ENCODE data around the gene FAM151B.
"Not testable (repeated sequence)": the region's sequence is repeated elsewhere in the genome, so short reads cannot be mapped to it uniquely, and the experiment has no call there.

Gene FAM151B

GRCh38 chr5:80504833-80505232 is 16.9 kb downstream of the FAM151B start:
- DNase-seq = no peak

GRCh38 chr5:80507663-80508062 is 19.8 kb downstream of the FAM151B start:
- DNase-seq = no peak

DNA sequence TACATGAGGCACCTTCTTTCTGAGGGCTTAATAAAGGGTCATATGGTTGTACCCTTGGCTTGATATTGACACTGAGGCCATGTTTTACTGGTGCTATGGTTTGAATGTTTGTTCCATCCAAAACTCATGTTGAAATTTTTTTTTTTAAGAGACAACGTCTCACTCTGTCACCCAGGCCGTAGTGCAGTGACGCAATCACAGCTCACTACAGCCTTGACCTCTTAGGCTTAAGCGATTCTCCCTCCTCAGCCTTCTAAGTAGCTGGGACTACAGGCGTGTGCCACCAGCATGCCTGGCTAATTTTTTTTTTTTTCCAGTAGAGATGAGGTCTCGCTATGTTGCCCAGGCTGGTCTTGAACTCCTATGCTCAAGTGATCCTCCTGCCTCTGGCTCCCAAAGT is 20.9 kb downstream of the FAM151B start:
- no peak for DNase-seq

DNA sequence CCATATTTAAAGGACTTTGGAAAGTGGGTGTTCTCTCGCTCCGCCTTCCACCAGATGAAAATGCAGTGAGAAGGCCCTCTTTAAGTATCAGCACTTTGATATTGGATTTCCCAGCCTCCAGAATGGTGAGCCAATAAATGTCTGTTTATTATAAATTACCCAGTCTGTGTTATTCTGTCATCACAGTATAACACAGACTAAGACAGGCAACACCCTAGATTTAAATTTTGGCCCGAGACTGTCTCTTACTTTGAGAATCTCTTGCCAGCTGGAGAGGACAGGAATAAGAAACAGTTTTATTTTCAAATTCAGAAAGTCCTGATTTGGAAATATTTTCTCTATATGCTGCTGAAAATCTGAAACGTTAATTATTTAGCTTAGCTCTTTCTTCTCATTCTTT is 21.5 kb downstream of the FAM151B start:
- DNase-seq = no peak

DNA sequence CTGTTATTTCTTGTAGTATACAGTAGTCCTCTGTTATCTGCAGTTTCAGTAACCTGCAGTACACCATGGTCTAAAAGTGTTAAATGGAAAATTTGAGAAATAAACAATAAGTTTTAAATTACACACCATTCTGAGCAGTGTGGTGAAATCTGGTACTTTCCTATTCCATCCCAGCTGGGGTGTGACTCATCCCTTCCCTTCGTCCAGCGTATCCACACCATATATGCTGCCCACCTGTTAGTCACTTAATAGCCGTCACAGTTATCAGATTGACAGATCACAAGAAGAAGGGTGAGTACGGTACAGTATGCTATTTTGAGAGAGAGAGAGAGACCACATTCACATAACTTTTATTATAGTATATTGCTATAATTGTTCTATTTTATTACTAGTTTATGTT is 28.9 kb downstream of the FAM151B start:
- DNase-seq = no peak

DNA sequence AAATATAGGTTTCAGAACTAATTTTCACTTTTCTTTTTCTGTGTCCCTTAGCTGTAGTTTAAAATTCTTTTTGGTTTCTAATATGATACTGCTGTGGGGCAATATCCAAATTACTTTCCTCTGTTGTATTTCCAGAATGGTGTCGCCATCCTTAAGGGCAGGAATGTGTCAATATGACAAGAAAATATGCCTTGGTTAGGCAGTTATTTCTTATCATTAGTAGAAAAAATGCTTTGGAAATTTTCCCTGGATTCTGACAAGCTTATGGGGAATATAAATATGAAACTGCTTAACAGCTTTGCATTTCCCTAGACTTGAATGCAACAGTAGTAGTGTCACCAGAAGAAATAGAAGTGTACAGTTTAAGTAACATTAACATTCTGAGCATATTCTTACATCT is 52.8 kb downstream of the FAM151B start:
- no peak for DNase-seq

- no peak for DNase-seq
These were observed 53.5 kb downstream of the FAM151B start for GRCh38 chr5:80541392-80541791.

DNA sequence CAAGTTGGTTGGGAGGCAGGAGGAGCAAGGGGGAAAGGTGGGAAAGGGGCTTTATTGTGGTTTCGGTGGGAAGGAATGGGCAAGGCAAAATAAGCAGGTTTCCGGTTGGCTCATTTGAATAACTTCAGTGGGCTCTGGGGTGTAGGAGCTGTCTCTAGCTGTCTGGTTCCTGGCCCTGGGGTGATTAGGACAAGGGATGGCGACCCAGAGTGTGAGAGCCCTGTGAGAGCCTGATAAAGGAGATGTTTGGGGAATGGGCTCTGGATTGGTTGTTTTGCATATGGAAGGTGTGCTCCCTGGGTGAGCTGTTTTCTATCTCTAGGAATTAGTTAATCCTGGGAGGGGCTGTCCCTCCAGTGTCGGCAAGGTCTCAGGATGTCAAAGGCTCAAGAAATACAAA is 66.7 kb downstream of the FAM151B start:
- no peak for DNase-seq

DNA sequence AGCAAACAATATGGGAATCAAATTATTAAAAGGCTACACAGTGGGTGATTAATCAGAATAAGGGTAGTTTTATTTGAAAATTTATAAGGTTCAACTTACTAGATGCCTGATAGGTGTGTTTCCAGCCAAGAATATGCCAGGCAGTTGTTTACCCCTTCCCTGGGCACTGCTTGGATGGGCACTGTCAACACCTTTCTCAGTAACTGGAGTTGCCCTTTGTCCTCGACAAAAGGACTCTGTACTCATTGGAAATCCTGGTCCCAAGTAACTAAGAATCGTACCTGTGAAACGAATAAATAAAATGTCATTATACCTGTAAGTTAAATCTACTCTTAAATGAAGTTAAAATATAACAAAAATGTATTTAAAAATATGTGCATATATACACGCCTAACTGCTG is 67.2 kb downstream of the FAM151B start:
- DNase-seq = no peak

DNA sequence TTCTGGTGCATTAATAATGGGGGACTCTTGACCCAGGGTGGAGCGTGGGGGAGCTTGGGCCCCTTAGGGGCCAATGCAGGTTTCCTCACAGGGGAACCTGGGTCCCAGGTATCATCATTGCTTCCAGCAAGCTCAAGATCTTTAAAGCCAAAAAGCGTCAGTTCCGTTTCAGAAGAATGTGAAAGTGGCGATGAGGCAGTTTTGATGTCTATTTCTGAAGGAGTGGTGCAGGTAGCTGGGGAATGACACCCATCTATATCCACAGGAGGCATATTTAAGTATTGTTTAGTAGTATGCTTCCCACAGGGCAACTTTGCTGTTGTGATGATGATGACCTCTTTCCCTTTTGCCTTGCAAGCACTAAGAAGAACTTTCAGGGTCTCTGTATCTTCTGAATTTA is 71.3 kb downstream of the FAM151B start:
- no peak for DNase-seq

DNA sequence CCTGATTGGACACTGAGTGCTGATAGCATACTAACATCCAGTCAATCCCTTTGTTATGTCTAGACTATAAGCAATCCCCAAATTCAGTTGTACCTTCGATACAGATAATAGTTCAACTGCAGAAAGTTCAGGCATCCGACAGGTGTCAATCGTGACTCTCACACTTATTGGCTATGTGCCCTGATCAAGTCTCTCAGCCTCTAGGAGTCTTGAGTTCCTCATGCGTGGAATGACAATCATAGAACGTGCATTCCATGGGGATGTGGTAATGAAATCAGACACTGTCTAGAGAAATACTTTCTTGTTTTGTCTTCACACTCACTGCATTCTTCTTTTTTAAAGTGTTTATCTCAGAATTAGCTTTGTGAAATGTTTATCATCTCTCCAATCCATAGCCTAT is 77.4 kb downstream of the FAM151B start:
- DNase-seq = no peak

DNA sequence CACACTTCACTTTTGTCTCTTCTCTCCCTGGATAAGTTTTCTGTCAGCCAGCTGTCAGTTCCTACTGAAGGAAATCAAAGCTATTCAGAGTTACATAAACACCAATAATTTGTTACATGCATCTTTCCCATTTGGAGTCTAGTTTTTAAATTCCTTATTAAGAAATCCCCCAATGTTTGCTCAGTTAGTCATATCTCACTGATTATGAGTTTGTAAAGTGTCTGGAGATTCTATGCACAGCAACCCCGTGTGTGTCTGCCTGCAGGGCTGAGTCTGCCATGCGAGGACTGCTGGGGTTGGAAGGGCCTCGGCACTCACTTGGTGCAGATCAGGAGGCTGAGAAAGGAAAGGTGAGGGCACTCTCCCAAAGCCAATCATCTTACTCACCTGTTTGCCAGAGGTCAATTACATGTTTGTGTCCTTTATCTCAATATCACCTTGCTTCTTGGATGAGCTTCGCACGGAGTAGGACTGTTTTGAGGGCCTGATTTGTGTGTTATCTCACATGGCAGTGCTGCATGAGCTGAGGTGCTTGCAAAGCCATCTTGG is 78.9 kb downstream of the FAM151B start:
- DNase-seq = no peak

GRCh38 chr5:80568251-80568650 is 80.4 kb downstream of the FAM151B start:
- no peak for DNase-seq

DNA sequence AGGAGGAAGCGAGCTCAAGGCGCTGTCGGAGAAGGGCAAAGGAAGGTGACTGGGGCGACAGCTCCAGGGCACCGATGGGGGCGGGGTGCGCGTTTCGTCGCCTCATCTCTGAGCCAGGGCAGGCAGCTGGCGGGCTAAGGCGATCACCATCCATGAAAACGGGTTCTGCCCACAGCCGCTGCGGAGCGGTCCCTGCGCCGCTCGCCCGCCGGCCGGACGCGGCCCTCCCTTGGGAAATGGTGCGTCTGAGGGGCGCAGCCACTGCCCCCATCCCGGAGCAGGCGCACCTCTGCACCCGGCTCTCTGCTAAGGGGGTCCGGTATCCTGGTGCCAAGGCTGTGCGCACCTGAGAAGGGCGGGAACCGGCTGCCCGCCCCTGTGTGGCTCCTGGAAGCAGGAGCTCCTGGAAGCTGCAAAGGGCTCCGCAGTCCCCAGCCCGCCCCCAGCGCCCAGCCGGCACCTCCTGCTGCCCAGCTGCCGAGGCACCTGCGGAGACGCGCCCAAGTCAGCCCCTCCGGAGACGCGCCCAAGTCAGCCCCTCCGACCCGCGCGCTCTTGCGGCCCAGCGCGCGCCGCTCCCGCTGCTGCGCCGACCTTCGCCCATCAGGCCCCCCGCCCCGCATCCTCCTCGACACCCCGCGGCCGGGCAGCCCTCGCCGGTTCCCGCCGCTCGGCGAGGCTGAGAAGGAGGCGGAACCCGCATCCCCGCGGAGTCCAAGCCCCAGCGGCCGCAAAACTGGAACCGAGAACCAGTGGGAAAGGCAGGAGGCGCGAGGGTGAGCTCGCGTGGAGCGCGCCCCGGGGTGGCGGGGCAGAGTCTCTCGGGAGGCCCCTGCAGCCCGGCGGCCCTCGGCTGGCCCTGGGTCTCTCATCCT is 81.4 kb downstream of the FAM151B start:
- DNase-seq = peak; percentile 56

- DNase-seq = peak; percentile 83
These were observed 82.3 kb downstream of the FAM151B start, which contains the start of gene ANKRD34B for GRCh38 chr5:80569961-80570786. Gene ANKRD34B, minus strand, starts transcription at chr5:80570280. Its CDS starts 10,261 bp downstream, at chr5:80560019.

DNA sequence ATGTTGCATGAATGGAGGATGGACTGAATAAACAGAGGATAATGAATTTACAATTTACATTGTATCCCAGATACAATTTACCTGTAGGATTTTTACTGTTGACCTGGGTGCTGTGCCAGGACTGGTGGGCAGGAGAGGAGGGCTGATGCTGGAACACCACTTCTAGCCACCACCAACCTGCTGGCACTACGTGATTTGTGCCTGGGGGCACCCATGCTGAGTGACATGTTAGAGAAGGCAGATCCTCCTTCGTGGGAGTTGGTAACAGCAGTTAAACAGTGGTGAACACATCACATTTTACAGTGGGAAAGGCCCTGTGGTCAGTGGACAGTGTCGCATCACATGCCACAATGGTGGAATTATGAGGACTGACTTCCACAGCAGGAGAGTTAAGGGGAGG is 85.2 kb downstream of the FAM151B start:
- DNase-seq = no peak

- DNase-seq = no peak
These were observed 88.5 kb downstream of the FAM151B start for GRCh38 chr5:80576383-80576782.

- no peak for DNase-seq
These were observed 89.8 kb downstream of the FAM151B start for GRCh38 chr5:80577707-80578106.

GRCh38 chr5:80579050-80579449 is 91.2 kb downstream of the FAM151B start:
- DNase-seq = no peak

DNA sequence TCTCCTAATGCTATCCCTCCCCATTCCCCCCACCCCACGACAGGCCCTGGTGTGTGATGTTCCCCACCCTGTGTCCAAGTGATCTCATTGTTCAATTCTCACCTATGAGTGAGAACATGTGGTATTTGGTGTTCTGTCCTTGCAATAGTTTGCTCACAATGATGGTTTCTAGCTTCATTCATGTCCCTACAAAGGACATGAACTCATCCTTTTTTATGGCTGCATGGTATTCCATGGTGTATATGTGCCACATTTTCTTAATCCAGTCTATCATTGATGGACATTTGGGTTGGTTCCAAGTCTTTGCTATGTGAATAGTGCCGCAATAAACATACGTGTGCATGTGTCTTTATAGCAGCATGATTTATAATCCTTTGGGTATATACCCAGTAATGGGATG is 92.4 kb downstream of the FAM151B start:
- DNase-seq = not testable (repeated sequence)

DNA sequence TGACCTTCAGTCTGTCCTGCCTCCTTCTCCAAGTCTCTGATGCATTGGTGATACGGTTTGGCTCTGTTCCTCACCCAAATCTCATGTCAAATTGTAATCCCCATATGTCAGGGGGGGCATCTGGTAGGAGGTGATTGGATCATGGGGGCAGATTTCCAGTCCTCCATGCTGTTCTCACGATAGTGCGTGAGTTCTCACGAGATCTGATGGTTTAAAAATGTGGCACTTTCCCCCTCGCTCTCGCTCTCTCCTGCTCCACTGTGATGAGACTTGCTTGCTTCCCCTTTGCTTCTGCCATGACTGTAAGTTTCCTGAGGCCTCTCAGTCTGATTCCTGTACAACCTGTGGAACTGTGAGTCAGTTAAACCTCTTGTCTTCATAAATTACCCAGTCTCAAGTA is 96.9 kb downstream of the FAM151B start:
- no peak for DNase-seq

- no peak for DNase-seq
These were observed 101.1 kb downstream of the FAM151B start for GRCh38 chr5:80588858-80589540.

DNA sequence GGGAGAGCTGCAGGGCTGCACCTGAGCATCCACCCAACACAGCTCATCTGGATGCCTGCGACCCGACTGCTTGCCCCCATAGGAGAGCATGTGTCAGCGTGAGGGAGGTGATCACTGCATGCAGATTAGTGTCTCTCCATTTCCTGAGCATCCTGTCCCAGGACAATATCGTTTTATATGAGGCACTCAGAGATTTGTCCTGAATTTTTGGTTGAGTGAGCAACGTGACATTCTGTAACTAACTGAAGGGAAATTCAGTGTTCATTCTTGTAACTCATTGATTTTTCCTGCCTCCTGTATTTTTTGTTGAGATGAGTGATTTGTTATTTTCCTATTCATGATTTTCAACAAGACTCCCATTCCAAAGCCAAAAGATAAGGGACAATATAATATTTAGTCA is 102.9 kb downstream of the FAM151B start:
- DNase-seq = no peak

Measured in NCI-H69 (cell line).